ENCODE measurements around the gene ATP8B3. TPM values are rescaled to one million over a fixed set of nuclear protein-coding genes. Genes with fewer than 3 reads are reported as not detected.

The ATP8B3 gene
- total and polyA plus RNA-seq, 2 of the 13 experiments (the other 11 are each of a cell fraction or from before 2014, with no cell fraction given), result 2.6 to 5.9 TPM

GRCh38 chr19:1837625-1838105, 25.6 kb upstream of the ATP8B3 start (continued):
- TF ChIP-seq, protein P1, sequence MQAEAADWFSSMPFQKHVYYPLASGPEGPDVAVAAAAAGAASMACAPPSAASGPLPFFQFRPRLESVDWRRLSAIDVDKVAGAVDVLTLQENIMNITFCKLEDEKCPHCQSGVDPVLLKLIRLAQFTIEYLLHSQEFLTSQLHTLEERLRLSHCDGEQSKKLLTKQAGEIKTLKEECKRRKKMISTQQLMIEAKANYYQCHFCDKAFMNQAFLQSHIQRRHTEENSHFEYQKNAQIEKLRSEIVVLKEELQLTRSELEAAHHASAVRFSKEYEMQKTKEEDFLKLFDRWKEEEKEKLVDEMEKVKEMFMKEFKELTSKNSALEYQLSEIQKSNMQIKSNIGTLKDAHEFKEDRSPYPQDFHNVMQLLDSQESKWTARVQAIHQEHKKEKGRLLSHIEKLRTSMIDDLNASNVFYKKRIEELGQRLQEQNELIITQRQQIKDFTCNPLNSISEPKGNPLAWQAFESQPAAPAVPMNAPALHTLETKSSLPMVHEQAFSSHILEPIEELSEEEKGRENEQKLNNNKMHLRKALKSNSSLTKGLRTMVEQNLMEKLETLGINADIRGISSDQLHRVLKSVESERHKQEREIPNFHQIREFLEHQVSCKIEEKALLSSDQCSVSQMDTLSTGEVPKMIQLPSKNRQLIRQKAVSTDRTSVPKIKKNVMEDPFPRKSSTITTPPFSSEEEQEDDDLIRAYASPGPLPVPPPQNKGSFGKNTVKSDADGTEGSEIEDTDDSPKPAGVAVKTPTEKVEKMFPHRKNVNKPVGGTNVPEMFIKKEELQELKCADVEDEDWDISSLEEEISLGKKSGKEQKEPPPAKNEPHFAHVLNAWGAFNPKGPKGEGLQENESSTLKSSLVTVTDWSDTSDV (CRISPR knock-in tag; IDR thresholded peaks at IDR 0.05), result no peak
- TF ChIP-seq FLYWCH1 (CRISPR knock-in tag; IDR thresholded peaks at IDR 0.05), result no peak
- peak; percentile 57; the same call in 1 of the 2 replicates for TF ChIP-seq ZBTB38 (CRISPR knock-in tag; IDR thresholded peaks at IDR 0.05)
- TF ChIP-seq NKX3-1 (CRISPR knock-in tag; IDR thresholded peaks at IDR 0.05), result no peak
- no peak for TF ChIP-seq HDAC6 (IDR thresholded peaks at IDR 0.05; ENCODE audit: low read depth, low read length)
- no peak for TF ChIP-seq TEF (CRISPR knock-in tag; IDR thresholded peaks at IDR 0.05)
- no peak for TF ChIP-seq NFE2 (CRISPR knock-in tag; IDR thresholded peaks at IDR 0.05)
- no peak for TF ChIP-seq LBX2 (CRISPR knock-in tag; IDR thresholded peaks at IDR 0.05; ENCODE audit: borderline replicate concordance)
- peak; percentile 50; the same call in 1 of the 2 replicates for TF ChIP-seq TBX2 (CRISPR knock-in tag; IDR thresholded peaks at IDR 0.05; ENCODE audit: borderline replicate concordance)
- TF ChIP-seq BCL6 (CRISPR knock-in tag; IDR thresholded peaks at IDR 0.05), result no peak
- TF ChIP-seq, protein P2, sequence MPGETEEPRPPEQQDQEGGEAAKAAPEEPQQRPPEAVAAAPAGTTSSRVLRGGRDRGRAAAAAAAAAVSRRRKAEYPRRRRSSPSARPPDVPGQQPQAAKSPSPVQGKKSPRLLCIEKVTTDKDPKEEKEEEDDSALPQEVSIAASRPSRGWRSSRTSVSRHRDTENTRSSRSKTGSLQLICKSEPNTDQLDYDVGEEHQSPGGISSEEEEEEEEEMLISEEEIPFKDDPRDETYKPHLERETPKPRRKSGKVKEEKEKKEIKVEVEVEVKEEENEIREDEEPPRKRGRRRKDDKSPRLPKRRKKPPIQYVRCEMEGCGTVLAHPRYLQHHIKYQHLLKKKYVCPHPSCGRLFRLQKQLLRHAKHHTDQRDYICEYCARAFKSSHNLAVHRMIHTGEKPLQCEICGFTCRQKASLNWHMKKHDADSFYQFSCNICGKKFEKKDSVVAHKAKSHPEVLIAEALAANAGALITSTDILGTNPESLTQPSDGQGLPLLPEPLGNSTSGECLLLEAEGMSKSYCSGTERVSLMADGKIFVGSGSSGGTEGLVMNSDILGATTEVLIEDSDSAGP (CRISPR knock-in tag; IDR thresholded peaks at IDR 0.05; ENCODE audit: borderline replicate concordance), result no peak
- TF ChIP-seq ZNF138 (CRISPR knock-in tag; IDR thresholded peaks at IDR 0.05; ENCODE audit: low read depth), result no peak
- no peak for TF ChIP-seq DMAP1 (CRISPR knock-in tag; IDR thresholded peaks at IDR 0.05)
- TF ChIP-seq REL (CRISPR knock-in tag; conservative IDR thresholded peaks at IDR 0.05), result no peak
- TF ChIP-seq ISX (CRISPR knock-in tag; conservative IDR thresholded peaks at IDR 0.05), result no peak
